GM19328 (cell line): ENCODE results near the gene SLC25A34.

ENCODE experiments used
- ATAC-seq: cut with Tn5 transposase; IDR thresholded peaks from one replicate; pipeline ENCODE4 v1.9.1; 2021; ENCODE audit warnings: mild to moderate bottlenecking, moderate library complexity; ENCODE audit not compliant: unreplicated experiment

The SLC25A34 gene

GRCh38 chr1:15731735-15732685 is 4.0 kb upstream of the SLC25A34 start:
- ATAC-seq = no peak

DNA sequence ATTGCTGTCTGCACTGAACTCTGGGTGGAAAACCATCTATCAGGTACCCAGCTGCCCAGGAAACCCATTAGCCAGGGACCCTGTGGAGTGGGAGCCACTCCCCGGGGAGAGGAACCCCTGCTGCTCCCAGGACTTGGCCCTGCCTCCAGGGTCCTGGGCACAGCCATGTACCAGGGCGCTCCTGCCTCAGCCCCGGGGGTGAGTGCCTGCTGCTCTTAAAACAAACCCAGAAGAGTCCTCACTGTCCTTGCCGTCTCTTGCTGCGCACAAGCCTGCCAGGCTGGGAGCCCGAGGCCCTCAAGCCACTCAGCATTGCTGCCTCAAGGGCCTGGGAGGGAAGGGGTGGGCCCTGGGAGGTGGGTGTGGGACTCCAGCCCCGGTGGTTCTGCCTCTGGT is 3.4 kb upstream of the SLC25A34 start:
- no peak for ATAC-seq

- no peak for ATAC-seq
Observed at GRCh38 chr1:15733218-15733725, 2.8 kb upstream of the SLC25A34 start.

GRCh38 chr1:15733726-15734226 is 2.3 kb upstream of the SLC25A34 start:
- ATAC-seq = no peak

GRCh38 chr1:15734296-15734695 is 1.8 kb upstream of the SLC25A34 start:
- ATAC-seq = no peak

DNA sequence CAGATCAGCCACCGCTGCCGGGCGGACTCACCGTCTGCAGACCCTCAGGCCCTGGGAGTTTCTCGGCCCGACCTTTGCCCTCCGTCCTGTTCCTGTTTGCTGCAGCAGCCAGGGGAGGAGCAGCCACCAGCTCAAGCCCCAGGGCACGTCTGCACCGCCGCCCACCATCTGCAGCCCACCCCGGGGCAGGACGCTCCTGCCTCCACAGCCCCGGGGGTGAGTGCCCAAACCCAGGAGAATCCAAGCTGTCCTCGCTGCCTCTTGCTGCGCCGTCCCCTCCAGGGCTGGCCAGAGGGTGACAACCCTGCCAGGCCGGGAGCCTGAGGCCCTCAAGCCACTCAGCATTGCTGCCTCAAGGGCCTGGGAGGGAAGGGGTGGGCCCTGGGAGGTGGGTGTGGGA is 1.2 kb upstream of the SLC25A34 start:
- ATAC-seq = no peak

DNA sequence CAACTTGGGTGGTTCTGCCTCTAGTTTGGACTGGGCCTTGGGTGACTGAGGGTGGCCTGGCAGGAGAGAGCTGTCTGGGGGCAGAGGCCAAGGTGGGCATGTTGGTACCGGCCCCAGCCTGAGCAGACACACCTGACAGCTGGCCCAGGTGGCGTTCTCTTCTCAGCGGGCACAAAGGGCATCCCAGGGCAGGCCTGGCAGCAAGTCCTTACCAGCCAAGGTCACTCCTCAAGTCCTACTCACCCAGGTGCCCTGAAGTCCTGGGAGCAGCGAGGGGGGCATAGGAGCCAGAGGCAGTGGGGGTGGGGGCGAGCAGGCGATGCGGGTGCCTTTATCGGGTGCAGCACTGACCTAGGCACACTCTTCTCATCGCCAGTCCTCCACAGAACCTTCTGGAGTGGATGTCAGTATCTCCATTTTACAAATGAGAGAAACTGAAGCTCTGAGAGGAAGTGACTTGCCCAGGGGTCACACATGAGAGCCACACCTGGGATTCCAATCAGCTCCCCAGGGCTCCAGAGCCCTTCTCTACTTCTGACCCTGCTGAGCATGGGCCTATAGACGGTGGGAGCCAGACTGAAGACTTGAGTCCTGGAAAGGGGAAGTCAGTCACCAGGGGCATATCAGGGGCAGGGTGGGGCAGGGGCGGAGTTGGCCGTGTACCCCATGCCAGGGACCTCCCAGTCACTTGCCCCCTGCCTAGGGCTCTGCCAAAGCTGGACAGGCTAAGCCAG is 587 bp upstream of the SLC25A34 start:
- no peak for ATAC-seq

- ATAC-seq = no peak
Observed at GRCh38 chr1:15736892-15737261, 819 bp downstream of the SLC25A34 start.

DNA sequence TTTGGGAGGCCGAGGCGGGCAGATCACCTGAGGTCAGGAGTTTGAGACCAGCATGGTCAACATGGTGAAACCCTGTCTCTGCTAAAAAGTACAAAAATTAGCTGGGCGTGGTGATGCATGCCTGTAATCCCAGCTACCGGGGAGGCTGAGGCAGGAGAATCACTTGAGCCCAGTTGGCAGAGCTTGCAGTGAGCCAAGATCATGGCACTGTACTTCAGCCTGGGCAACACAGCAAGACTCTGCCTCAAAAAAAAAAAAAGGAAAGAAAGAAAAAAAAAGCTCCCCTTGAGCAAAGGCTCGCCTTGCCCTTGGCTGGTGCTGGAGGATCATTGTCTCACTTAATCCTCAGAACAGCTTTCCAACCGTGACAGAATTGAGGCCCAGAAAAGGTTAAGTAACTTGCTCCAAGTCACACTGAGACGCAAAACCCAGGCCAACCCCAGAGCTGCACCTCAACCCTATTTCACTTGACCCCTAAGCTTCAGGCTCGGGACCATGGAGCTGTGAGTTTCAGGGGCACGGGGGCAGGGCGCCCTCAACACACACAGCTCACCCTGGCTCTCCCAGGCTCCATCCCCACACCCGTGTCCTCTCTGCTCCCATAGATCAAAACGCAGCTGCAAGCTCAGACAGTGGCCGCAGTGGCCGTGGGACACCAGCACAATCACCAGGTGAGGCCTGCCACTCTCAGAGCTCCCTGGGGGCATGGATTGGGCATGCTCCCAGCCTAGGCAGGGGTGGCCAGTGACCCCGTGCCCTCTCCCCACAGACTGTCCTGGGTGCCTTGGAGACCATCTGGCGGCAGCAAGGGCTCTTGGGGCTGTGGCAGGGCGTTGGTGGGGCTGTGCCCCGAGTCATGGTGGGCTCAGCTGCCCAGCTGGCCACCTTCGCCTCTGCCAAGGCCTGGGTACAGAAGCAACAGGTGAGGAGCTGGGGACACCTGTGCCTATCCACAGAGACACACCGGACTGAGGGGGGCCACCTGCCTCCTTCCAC is 1.6 kb downstream of the SLC25A34 start:
- ATAC-seq = no peak

GRCh38 chr1:15738416-15739113 is 2.5 kb downstream of the SLC25A34 start:
- no peak for ATAC-seq

DNA sequence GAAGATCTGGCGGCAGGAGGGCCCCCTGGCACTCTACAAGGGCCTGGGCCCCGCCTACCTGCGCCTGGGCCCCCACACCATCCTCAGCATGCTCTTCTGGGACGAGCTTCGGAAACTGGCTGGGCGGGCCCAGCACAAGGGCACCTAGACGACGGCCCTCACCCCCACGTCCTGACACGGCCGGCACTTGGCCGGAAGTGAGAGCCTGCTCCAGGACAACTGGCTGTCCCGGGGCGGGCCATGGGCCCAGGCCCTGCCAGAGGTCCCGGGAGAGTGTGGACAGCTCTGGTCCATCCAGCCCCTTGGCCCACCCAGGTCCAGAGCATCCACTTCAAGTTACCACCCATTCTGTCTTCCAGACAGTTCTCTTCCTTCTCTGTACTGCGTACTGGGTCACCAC is 3.2 kb downstream of the SLC25A34 start:
- no peak for ATAC-seq

- ATAC-seq = no peak
Observed at GRCh38 chr1:15739745-15740144, 3.7 kb downstream of the SLC25A34 start.

DNA sequence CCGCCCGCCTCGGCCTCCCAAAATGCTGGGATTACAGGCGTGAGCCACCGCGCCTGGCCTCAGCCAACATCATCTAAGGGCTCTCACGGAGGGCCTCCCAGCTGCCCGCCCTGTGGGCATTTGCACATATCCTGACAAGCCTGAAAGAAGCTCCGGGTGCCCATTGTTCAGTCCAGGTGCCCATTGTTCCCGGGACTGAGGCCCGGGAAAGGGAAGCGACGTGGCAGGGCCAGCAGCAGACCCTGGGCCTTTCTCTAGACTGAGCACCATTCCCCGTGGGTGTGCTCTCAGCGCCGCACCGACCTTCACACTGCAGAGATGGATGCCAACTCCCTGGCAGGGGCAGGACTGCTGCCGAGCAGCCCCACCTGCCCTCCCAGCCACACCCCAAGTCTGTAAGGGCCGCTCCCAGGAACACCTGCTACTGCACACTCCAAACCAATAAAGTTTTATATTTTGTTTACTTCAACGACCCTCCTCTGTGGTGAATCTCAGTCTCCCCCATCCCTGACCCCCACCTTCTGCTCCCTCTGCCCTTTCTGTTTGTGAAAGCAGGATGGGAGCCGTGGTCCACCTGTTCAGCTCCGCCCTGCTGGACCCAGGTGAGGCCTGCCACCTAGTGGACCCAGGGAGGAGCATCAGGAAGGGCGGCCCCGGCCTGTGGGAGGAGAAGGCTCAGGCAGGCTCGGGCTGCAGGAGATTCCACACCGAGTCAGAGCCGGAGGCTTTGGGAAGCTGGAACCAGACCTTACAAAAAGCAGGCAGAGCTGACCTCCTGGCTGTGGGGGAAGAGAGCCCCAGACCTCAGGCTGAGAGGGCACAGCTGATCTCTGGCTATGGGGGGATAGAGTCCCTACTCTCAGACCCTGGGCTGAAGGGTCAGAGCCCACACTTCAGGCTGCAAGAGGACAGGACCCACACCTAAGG is 5.1 kb downstream of the SLC25A34 start:
- no peak for ATAC-seq

- ATAC-seq = no peak
Observed at GRCh38 chr1:15742339-15742801, 6.3 kb downstream of the SLC25A34 start, which contains the start of gene TMEM82. TSS of gene TMEM82 (plus strand) at chr1:15742499. CDS start at chr1:15742560, 61 bp downstream.

GRCh38 chr1:15744122-15744679 is 8.1 kb downstream of the SLC25A34 start:
- ATAC-seq = no peak

- ATAC-seq = no peak
Observed at GRCh38 chr1:15747378-15747777, 11.3 kb downstream of the SLC25A34 start.

DNA sequence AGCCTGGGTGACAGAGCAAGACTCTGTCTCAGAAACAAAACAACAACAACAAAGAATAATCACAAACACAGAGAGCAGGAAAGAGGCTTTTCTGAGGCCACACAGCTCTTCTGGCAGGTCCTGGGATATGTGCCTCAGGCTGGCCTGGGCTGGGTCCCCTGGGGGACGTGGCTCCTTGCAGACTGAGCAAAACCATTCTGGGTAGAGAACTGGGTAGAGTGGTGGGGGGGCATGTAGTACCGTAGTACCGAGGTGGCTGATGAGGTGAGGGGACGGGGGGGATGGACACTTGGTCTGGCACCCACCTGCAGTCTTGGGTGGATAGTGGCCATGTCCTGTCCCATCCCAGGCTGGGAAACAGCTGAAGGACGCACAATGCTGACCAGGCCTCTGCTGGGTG is 12.2 kb downstream of the SLC25A34 start:
- ATAC-seq = no peak

DNA sequence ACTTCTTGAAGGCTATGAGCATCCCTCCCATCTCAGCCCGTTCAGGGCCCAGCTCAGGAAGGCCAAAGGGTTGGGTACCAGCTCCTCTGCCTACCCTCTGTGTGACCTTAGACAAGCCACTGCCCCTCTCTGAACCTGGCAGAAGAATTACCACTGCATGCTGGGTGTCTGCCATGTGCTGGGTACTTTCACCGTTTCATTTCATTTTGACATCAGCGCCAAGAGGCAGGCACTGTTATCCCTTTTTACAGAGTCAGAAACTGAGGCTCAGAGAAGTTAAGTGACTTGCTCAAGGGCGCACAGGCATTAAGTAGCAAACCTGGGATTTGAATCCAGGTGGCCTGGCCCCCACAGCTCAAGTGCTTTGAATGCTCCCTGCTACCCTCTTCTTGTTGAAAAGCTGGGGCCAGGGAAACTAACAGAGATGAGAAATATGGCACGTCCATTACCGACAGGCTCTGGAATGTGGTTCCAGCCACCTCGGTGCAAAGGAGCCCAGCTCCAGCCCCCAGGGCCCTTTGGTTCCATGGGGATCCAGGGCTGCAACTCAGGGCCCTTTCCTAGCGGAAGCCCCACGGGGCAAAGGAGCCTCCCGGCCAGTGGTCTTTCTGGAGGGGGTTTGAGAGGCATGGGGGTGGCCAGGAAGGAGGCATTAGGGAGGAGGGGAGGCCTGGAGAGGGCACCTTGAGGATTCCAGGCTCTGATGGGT is 12.8 kb downstream of the SLC25A34 start:
- ATAC-seq = no peak
